GM19324 (cell line): ENCODE data around the gene ABCB11.
"Not testable (repeated sequence)": the region's sequence is repeated elsewhere in the genome, so short reads cannot be mapped to it uniquely, and the experiment has no call there.

ENCODE experiments used
- ATAC-seq: cut with Tn5 transposase; IDR thresholded peaks from one replicate; pipeline ENCODE4 v1.9.1; 2021; ENCODE audit warnings: mild to moderate bottlenecking, moderate library complexity; ENCODE audit not compliant: unreplicated experiment, low FRiP score

ABCB11 gene

DNA sequence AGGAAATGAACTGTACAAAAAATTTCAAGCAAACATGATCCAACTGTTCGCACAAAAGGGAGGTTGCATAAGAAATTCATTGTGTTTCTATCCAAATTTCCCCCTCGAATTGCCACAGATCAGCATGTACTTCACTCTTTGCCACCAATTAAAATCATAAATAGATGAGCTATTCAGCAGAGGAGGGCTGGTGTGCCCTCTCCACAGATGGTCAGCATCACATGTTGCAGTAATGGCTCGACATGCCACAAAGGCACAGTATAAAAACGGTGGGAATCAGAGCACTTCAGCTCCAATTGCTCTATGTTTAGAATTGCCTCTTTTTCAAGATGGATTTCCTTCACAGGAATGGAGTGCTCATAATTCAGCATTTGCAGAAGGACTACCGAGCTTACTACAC lies 130.1 kb downstream of the ABCB11 start, which contains the start of gene G6PC2:
G6PC2 (plus strand) TSS at position 289 of the 400 bp plus-strand sequence; CDS start at position 330, 41 bp downstream.
- no peak for ATAC-seq

GRCh38 chr2:168897449-168897848 lies 133.7 kb downstream of the ABCB11 start:
- no peak for ATAC-seq

GRCh38 chr2:168896783-168897182 lies 134.3 kb downstream of the ABCB11 start:
- ATAC-seq, result no peak

GRCh38 chr2:168895771-168896170 lies 135.4 kb downstream of the ABCB11 start:
- ATAC-seq, result no peak

DNA sequence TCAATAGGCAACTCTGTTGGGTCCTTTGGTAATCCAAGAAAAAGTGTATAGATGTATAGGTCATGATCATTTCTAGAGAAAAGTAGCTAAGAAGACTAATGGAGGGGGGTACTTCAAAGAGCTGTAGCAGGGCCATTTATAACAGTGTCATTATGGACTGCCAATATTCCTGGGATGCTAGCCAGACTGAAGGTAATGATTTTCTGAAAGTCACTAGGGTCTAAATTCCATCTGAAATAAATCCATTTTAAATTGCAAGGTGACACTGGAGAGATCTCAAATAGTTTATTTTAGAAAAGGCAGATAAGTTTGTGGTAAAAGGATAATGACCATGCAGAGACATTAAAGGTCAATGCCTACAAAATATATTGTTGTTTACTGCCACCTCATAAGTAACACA lies 136.4 kb downstream of the ABCB11 start:
- ATAC-seq, result no peak

DNA sequence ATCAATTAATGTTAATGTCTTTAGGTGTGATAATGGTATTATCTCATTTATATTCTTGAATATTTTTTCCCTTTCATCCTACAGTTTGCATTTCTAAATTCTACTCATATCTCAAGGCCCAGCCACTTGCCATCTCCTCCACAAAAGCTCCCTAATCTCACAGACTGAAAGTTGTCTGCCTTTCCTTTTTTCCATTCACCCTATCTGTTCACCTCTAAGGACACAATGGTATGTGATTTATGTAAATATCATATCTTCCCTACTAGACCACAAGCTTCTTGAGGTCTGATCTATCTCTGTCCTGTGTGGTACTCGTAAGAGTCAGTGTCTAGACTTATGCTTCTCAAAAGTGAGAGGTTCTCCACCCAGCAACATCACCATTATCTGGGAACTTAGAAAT lies 137.0 kb downstream of the ABCB11 start:
- no peak for ATAC-seq

GRCh38 chr2:168892327-168892726 lies 138.8 kb downstream of the ABCB11 start:
- ATAC-seq, result no peak

GRCh38 chr2:168890006-168890782 lies 140.9 kb downstream of the ABCB11 start, which contains the start of gene SPC25:
TSS of gene SPC25 (minus strand) at chr2:168890430. CDS start at chr2:168889519, 911 bp downstream.
- peak; percentile 100 for ATAC-seq

DNA sequence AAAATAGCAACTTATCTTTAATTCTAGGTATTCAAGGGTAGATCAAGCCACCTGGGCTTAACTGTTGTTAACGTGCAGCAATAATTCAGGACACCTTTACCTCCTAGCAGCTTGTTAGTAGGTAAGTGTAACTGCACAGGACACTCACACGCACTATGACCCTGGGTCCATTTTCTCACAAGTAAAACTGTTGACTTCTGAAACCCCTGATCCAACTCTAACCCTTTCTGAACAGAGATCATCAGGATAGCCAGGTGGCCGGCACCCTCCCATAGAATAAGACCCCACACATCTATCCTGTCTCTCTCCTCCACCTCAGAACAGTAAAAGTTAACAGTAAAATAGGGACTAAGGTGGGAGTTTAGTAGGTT lies 141.5 kb downstream of the ABCB11 start:
- ATAC-seq, result no peak

- ATAC-seq, result no peak
Measured at GRCh38 chr2:168884975-168885374, 146.1 kb downstream of the ABCB11 start.

GRCh38 chr2:168882163-168882562 lies 149.0 kb downstream of the ABCB11 start:
- not testable (repeated sequence) for ATAC-seq

DNA sequence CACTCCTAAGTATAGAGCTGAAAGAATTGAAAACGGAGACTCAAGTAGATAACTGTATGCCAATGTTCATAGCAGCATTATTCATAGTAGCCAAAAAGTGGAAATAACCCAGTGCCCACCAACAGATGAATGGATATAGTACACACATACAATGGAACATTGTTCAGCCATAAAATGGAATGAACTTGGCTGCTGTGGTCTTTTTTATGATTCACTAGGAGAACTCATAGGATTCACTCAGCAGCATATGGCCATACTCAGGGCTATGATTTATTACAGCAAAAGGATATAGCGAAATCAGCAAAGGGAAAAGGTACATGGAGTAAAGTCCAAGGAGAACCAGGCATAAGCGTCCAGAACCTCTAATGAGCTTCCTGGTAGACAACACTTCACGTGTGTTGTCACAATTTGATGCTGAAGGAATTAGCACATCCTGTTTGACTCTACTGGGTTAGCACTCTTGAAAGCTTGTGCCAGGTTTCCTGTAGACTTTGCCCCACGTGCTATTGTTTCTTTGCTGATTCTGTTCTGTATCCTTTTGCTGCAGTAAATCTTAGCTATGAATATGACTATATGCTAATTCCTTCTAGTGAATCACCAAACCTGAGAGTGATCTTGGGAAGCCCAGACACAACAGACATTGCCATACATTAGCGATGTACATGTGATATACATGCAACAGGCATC lies 156.6 kb downstream of the ABCB11 start:
- no peak for ATAC-seq

- ATAC-seq, result not testable (repeated sequence)
Measured at GRCh38 chr2:168870824-168871223, 160.3 kb downstream of the ABCB11 start.
